ENCODE data around the gene RLIM.

GRCh38 chrX:74636749-74637314 is 22.4 kb upstream of the RLIM start:
- TF ChIP-seq CTCF (IDR thresholded peaks at IDR 0.05) (no peak), POLR2A (IDR thresholded peaks at IDR 0.05) (no peak)
